ENCODE measurements around the gene MS4A13.
A peak's percentile ranks its signal among the peaks of the same experiment; 100 is the strongest.
"Not testable (repeated sequence)": the region's sequence is repeated elsewhere in the genome, so short reads cannot be mapped to it uniquely, and the experiment has no call there.

Gene MS4A13

DNA sequence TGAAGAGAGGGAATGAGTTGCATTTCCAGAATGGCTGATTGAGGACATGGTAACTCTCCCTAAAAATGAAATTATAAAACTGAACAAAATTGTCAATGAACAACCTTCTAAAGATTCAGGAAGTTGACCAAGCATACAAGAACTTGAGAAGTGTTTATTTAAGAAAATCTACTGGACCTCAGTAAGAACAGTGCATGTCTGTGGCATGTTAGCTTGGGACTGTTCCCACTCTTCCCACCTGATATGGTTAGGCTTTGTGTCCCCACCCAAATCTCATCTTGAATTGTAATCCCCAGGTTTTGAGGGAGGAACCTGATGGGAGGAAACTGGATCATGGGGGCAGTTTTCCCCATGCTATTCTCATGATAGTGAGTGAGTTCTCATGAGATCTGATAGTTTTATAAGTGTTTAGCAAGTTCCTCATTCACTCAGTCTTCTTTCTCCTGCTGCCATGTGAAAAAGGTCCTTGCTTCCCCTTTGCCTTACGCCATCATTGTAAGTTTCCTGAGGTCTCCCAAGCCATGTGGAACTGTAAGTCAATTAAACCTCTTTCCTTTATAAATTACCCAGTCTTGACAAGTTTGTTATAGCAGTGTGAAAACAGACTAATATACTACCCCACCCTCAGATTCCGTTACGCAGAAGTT is 15.4 kb downstream of the MS4A13 start:
- DNase-seq (ENCODE audit: low spot score), result no peak

DNA sequence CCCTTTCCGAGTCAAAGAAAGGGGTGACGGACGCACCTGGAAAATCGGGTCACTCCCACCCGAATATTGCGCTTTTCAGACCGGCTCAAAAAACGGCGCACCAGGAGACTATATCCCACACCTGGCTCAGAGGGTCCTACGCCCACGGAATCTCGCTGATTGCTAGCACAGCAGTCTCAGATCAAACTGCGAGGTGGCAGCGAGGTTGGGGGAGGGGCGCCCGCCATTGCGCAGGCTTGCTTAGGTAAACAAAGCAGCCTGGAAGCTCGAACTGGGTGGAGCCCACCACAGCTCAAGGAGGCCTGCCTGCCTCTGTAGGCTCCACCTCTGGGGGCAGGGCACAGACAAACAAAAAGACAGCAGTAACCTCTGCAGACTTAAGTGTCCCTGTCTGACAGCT is 17.2 kb downstream of the MS4A13 start:
- not testable (repeated sequence) for DNase-seq (ENCODE audit: low spot score)

GRCh38 chr11:60538627-60539026 is 23.4 kb downstream of the MS4A13 start:
- DNase-seq (ENCODE audit: low spot score), result not testable (repeated sequence)

DNA sequence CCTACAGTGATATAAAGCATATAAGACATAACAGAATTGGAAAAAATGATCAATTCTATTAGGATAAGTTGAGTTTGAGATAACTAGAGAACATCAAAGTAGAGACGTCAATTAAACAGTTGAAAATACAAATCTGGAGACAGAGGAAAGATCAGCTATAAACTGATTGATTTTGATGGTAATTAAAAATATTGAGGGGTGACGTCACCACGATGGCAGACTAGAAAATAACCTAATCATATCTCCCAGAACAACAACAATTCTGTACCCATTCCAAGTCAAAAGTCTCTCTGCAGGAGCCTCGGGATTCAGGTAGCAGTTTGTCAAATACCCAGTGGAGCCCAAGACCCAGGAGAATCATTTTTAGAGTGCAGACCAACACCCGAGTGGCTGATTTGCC is 28.9 kb downstream of the MS4A13 start:
- DNase-seq (ENCODE audit: low spot score), result no peak

DNA sequence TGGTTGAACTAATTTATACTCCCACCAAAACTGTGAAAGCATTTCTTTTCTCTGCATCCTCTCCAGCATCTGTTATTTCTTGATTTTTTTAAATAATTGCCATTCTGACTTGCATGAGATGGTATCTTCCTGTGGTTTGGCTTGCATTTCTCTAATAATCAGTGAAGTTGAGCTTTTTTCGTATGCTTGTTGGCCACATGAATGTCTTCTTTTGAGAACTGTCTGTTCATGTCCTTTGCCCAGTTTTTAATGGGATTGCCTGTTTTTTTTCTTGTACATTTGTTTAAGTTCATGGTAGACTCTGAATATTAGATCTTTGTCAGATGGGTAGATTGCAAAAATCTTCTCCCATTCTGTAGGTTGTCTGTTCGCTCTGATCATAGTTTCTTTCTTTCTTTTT is 46.1 kb downstream of the MS4A13 start:
- DNase-seq (ENCODE audit: low spot score), result no peak

GRCh38 chr11:60563553-60564235 is 48.5 kb downstream of the MS4A13 start:
- peak; percentile 39 for DNase-seq (ENCODE audit: low spot score)

DNA sequence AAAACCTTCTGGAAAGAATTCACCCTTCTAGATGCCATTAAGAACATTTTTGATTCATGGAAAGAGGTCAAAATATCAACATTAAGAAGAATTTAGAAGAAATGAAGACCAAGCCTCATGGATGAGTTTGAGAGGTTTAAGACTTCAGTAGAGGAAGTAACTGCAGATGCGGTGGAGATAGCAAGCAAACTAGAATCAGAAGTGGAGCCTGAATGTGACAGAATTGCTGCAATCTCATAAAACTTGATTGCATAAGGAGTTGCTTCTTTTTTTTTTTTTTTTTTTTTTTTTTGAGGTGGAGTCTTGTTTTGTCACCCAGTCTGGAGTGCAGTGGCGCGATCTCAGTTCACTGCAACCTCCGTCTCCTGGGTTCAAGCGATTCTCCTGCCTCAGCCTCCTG is 51.6 kb downstream of the MS4A13 start:
- DNase-seq (ENCODE audit: low spot score), result no peak

DNA sequence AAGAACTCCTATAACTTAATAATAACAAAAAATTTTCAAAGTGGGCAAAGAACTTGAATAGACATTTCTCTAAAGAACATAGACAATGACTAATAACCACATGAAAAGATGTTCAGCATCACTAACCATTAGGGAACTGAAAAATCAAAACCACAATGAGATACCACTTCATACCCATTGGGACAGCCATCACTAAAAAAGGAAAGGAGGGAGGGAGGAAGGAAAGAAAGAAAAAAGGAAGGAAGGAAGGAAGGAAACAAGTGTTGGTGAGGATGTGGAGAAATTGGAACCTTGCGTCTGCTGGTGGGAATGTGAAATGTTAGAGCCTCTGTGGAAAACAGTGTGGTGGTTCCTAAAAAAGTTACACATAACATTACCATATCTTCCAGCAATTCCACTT is 55.8 kb downstream of the MS4A13 start:
- DNase-seq (ENCODE audit: low spot score), result no peak

GRCh38 chr11:60589611-60590010 is 74.4 kb downstream of the MS4A13 start:
- DNase-seq (ENCODE audit: low spot score), result no peak

Data from COLO829 (cell line).